ENCODE data around the gene C1orf226. TPM values are rescaled to one million over a fixed set of nuclear protein-coding genes. Genes with fewer than 3 reads are reported as not detected.

The C1orf226 gene
- total and polyA plus RNA-seq, 2 of the 8 experiments (the other 6 are each of a cell fraction or from before 2014, with no cell fraction given), result 8.2 to 18.8 TPM

DNA sequence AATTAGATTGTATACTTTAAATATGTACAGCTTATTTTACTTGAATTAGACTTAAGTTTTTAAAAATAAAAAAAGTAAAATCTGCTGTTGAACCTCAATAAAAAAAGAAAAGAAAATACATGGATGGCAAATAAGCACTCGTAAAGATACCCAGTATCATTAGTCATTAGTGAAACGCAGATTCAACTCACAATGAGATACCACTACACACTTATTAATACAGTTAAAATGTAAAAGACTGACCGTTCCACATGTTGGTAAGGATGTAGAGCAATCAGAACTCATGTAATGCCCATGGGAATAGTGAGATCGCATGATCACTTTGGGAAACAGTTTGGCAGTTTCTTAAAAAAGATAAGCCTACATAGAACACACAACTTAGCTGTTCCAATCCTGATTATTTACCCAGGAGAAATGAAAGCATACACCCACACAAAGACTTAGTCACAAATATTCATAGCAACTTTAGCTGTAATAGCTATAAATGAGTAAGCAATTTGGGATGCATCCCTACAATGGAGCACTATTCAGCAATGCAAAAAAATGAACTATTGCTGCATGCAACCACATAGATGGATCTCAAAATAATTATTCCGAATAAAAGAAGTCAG lies 23.1 kb downstream of the C1orf226 start:
- no peak overlapping the region for H2BK12ac ChIP-seq (ENCODE audit: low read depth, low read length)
- H3K27me3 ChIP-seq (replicated peaks in 1 of 4; ENCODE audit: control insufficient read depth in 3 of 4, extremely low read depth in 1 of 4, insufficient read depth in 3 of 4, low read length in 3 of 4), result no peaks in the 10 kb centered on the region
- H2BK20ac ChIP-seq (ENCODE audit: low read length), result no peak overlapping the region
- H3K79me1 ChIP-seq (ENCODE audit: low read depth, low read length), result no peaks in the 10 kb centered on the region
- TF ChIP-seq RFX5 (IDR thresholded peaks at IDR 0.05; ENCODE audit: borderline replicate concordance, low read depth, low read length) (no peak), GTF2F1 (IDR thresholded peaks at IDR 0.05; ENCODE audit: borderline replicate concordance, low read depth, low read length) (no peak), CHD2 (IDR thresholded peaks at IDR 0.05; ENCODE audit: low read length) (no peak), SIRT6 (IDR thresholded peaks at IDR 0.05; ENCODE audit: low read length) (no peak), TAF7 (optimal IDR thresholded peaks at IDR 0.05; ENCODE audit: borderline replicate concordance, low read depth, low read length) (no peak), JUND (IDR thresholded peaks at IDR 0.05; ENCODE audit: low read length) (no peak), NANOG (IDR thresholded peaks at IDR 0.05; ENCODE audit: insufficient read depth, low read depth, low read length, poor library complexity, severe bottlenecking) (no peak)
- TF ChIP-seq, protein P1, sequence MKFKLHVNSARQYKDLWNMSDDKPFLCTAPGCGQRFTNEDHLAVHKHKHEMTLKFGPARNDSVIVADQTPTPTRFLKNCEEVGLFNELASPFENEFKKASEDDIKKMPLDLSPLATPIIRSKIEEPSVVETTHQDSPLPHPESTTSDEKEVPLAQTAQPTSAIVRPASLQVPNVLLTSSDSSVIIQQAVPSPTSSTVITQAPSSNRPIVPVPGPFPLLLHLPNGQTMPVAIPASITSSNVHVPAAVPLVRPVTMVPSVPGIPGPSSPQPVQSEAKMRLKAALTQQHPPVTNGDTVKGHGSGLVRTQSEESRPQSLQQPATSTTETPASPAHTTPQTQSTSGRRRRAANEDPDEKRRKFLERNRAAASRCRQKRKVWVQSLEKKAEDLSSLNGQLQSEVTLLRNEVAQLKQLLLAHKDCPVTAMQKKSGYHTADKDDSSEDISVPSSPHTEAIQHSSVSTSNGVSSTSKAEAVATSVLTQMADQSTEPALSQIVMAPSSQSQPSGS (IDR thresholded peaks at IDR 0.05; ENCODE audit: low read length), result no peak
- H3K4ac ChIP-seq (replicated peaks; ENCODE audit: insufficient read length, low read depth, low read length), result no peak overlapping the region
- no peaks in the 10 kb centered on the region for H4K20me1 ChIP-seq (replicated peaks in 1 of 2; ENCODE audit: control insufficient read depth in 1 of 2, insufficient read depth in 2 of 2, low read length in 2 of 2)
- H4K5ac ChIP-seq (ENCODE audit: insufficient read length, low read depth, low read length), result no peak overlapping the region
- no peaks in the 10 kb centered on the region for H3K79me2 ChIP-seq (ENCODE audit: control insufficient read depth in 1 of 2, insufficient read depth in 2 of 2, low read length in 2 of 2)
- H2BK120ac ChIP-seq (replicated peaks; ENCODE audit: low read depth, low read length), result no peak overlapping the region
- H2BK5ac ChIP-seq (ENCODE audit: low read depth, low read length), result no peak overlapping the region
- no peak overlapping the region for H3K27ac ChIP-seq (ENCODE audit: low read depth, low read length)
- CTCF ChIA-PET (ENCODE audit: partially characterized antibody), result interaction anchor here (1.0 to 1.2 kb wide), 2 partner anchors 16 to 62 kb away, joined by 3 read pairs; no protein-coding TSS in a partner anchor
- no peak overlapping the region for H3K4me2 ChIP-seq (ENCODE audit: insufficient read depth in 1 of 2, low read depth in 2 of 2, low read length in 2 of 2)
- no peaks in the 10 kb centered on the region for H3K9me3 ChIP-seq (ENCODE audit: insufficient read depth in 2 of 2, low read depth in 1 of 2, low read length in 1 of 2)
- H3K23ac ChIP-seq (ENCODE audit: insufficient read length), result no peak overlapping the region
- H3K18ac ChIP-seq (ENCODE audit: extremely low read depth, low read length), result no peak overlapping the region
- no peaks in the 10 kb centered on the region for H3K23me2 ChIP-seq (ENCODE audit: low read depth, low read length)
- no peak overlapping the region for H4K91ac ChIP-seq (replicated peaks; ENCODE audit: insufficient read length, low read length)
- no peak overlapping the region for H3K56ac ChIP-seq (replicated peaks; ENCODE audit: insufficient read length, low read depth, low read length)
- H4K8ac ChIP-seq (ENCODE audit: extremely low read depth, insufficient read depth, low read length), result no peak overlapping the region
- no peak overlapping the region for H3K9ac ChIP-seq (replicated peaks in 1 of 4; ENCODE audit: extremely low read depth in 1 of 4, low read depth in 3 of 4, low read length in 3 of 4)
- 82% methylated on average over 5 of the region's 5 CpGs; no CpG with 5 or more reads in 1 of the 2 experiments for WGBS, 2 experiments (ENCODE audit: extremely low coverage in 1 of 2, insufficient coverage in 1 of 2, insufficient read length in 1 of 2, insufficient replicate concordance in 2 of 2, low coverage in 1 of 2, low lambda C conversion rate in 2 of 2, missing lambda C conversion rate in 1 of 2)
- no peak overlapping the region for H2AK5ac ChIP-seq (ENCODE audit: low read depth, low read length)
- no peaks in the 10 kb centered on the region for H3K36me3 ChIP-seq (ENCODE audit: control insufficient read depth in 2 of 4, insufficient read depth in 4 of 4, low read length in 3 of 4)
- peaks cover 0 to under 1% (median 0%) of the 10 kb centered on the region in 4 experiments; a peak in 1 of 7 replicates for H3K4me1 ChIP-seq (replicated peaks in 1 of 4; ENCODE audit: control insufficient read depth in 3 of 4, insufficient read depth in 4 of 4, low read length in 3 of 4)
- H2BK15ac ChIP-seq (ENCODE audit: low read length), result no peak overlapping the region
- H3K14ac ChIP-seq (ENCODE audit: insufficient read length), result no peak overlapping the region
- FAIRE-seq (no peak), DNase-seq (ENCODE audit: low read depth in 1 of 2, low spot score in 2 of 2) (no peak)
- H3K4me3 ChIP-seq (ENCODE audit: extremely low read depth in 1 of 4, insufficient read depth in 2 of 4, low read depth in 3 of 4, low read length in 4 of 4), result no peak overlapping the region
- H2AFZ ChIP-seq (ENCODE audit: low read length), result no peak overlapping the region
- POLR2A ChIA-PET (ENCODE audit: partially characterized antibody), result no interaction called here

Measured in H1 (cell line).